AML-193 (cell line): Measurements from ENCODE around the gene HHLA2.
A peak's percentile ranks its signal among the peaks of the same experiment; 100 is the strongest.

Experiments used
- DNase-seq, 2 experiments: peaks; one replicate each; lab custom pipeline; 2025; lab: John Stamatoyannopoulos, UW

HHLA2 gene

GRCh38 chr3:108393128-108393900 is 97.0 kb downstream of the HHLA2 start:
- no peak for DNase-seq

- DNase-seq = no peak
These were observed 97.7 kb downstream of the HHLA2 start for GRCh38 chr3:108394016-108394415.

- peak; percentile 36 to 39 for DNase-seq
These were observed 98.2 kb downstream of the HHLA2 start for GRCh38 chr3:108394563-108394962.

GRCh38 chr3:108396336-108396735 is 100.0 kb downstream of the HHLA2 start:
- DNase-seq = no peak

- DNase-seq = no peak
These were observed 102.2 kb downstream of the HHLA2 start for GRCh38 chr3:108398510-108398909.

- DNase-seq = no peak
These were observed 105.5 kb downstream of the HHLA2 start for GRCh38 chr3:108401836-108402235.

GRCh38 chr3:108403198-108403597 is 106.8 kb downstream of the HHLA2 start:
- no peak for DNase-seq

- no peak for DNase-seq
These were observed 107.5 kb downstream of the HHLA2 start for GRCh38 chr3:108403686-108404345.

GRCh38 chr3:108404368-108404767 is 108.0 kb downstream of the HHLA2 start:
- no peak for DNase-seq

GRCh38 chr3:108406063-108406660 is 109.8 kb downstream of the HHLA2 start:
- peak; percentile 92 to 93 for DNase-seq

- peak; percentile 90 to 93 for DNase-seq
These were observed 110.4 kb downstream of the HHLA2 start for GRCh38 chr3:108406661-108407206.

- peak; percentile 38 to 46 for DNase-seq
These were observed 111.5 kb downstream of the HHLA2 start for GRCh38 chr3:108407886-108408285.

- no peak for DNase-seq
These were observed 112.8 kb downstream of the HHLA2 start for GRCh38 chr3:108408883-108409799.

- no peak for DNase-seq
These were observed 113.4 kb downstream of the HHLA2 start for GRCh38 chr3:108409800-108410178.

GRCh38 chr3:108410531-108410984 is 114.2 kb downstream of the HHLA2 start:
- DNase-seq = no peak

GRCh38 chr3:108412121-108412750 is 115.9 kb downstream of the HHLA2 start:
- DNase-seq = no peak

GRCh38 chr3:108414007-108414406 is 117.7 kb downstream of the HHLA2 start:
- DNase-seq = no peak

GRCh38 chr3:108415661-108416060 is 119.3 kb downstream of the HHLA2 start:
- DNase-seq = no peak

GRCh38 chr3:108416111-108416869 is 119.9 kb downstream of the HHLA2 start:
- DNase-seq = no peak

GRCh38 chr3:108420926-108421325 is 124.6 kb downstream of the HHLA2 start:
- DNase-seq = no peak
